ENCODE measurements around the gene ZNF518A. TPM values are rescaled to one million over a fixed set of nuclear protein-coding genes. Genes with fewer than 3 reads are reported as not detected.
A peak's percentile ranks its signal among the peaks of the same experiment; 100 is the strongest.

ZNF518A gene
- total RNA-seq, 1 experiment from 2014 or later, result 36.7 TPM

DNA sequence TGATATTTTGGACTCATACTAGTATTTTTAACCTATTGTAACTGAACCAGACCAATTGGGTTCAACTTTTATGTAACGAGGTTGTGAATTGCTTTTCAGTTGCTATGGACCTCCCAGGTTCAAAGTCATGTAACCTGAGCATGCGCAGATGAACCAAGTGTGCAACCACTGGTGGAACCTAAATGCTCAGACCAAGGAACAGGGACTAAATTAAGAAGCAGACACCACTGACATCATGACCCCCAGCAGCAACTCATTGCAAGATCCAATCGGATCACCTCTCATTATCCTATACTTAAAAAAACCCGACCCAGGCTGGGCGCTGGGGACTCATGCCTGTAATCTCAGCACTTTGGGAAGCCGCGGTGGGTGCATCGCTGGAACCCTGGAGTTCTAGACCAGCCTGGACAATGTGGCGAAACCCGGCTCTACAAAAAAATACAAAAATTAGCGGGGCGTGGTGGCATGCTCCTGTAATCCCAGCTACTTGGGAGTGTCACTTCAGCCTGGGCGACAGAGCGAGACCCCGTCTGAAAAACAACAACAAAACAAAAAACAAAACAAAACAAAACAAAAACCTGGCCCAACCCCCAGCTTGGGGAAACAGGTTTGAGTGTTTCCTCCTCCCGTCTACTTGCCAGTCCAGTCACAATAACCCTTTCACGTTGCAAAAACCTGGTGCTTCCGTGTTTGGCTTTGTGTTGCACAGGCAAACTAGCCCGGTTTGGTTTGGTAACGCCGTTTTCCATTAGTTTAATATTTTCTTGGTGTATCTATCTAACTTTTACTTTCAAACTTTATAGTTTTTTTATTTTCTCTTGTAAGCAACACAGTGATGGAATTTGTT, 11.3 kb upstream of the ZNF518A start (continued):
- TF ChIP-seq, protein P1, sequence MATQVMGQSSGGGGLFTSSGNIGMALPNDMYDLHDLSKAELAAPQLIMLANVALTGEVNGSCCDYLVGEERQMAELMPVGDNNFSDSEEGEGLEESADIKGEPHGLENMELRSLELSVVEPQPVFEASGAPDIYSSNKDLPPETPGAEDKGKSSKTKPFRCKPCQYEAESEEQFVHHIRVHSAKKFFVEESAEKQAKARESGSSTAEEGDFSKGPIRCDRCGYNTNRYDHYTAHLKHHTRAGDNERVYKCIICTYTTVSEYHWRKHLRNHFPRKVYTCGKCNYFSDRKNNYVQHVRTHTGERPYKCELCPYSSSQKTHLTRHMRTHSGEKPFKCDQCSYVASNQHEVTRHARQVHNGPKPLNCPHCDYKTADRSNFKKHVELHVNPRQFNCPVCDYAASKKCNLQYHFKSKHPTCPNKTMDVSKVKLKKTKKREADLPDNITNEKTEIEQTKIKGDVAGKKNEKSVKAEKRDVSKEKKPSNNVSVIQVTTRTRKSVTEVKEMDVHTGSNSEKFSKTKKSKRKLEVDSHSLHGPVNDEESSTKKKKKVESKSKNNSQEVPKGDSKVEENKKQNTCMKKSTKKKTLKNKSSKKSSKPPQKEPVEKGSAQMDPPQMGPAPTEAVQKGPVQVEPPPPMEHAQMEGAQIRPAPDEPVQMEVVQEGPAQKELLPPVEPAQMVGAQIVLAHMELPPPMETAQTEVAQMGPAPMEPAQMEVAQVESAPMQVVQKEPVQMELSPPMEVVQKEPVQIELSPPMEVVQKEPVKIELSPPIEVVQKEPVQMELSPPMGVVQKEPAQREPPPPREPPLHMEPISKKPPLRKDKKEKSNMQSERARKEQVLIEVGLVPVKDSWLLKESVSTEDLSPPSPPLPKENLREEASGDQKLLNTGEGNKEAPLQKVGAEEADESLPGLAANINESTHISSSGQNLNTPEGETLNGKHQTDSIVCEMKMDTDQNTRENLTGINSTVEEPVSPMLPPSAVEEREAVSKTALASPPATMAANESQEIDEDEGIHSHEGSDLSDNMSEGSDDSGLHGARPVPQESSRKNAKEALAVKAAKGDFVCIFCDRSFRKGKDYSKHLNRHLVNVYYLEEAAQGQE (IDR thresholded peaks at IDR 0.05; ENCODE audit: low read depth), result no peak
- peak; percentile 72 for TF ChIP-seq POLR2A (IDR thresholded peaks at IDR 0.05; ENCODE audit: borderline replicate concordance, extremely low read depth, insufficient read depth, insufficient read length)
- peak; percentile 85 for TF ChIP-seq POLR2AphosphoS5 (IDR thresholded peaks at IDR 0.05; ENCODE audit: low read depth, low read length)
- TF ChIP-seq, protein P2, sequence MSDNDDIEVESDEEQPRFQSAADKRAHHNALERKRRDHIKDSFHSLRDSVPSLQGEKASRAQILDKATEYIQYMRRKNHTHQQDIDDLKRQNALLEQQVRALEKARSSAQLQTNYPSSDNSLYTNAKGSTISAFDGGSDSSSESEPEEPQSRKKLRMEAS (IDR thresholded peaks at IDR 0.05), result peak; percentile 57

DNA sequence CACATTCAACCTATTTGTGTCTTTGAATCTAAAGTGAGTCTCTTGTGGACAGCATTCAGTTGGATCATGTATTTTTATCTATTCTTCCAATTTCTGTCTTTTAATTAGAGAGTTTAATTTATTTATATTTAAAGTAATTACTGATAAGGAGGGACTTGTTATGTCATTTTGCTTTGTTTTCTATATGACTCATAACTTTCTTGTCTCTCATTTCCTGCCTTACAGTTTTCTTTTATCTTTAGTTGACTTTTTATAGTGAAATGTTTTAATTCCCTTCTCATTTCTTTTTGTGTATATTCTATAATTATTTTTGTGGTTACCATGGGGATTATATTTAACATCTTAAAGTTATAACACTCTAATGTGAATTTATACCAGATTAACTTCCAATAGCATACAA, 7.3 kb upstream of the ZNF518A start:
- no peak for TF ChIP-seq ZNF274 (IDR thresholded peaks at IDR 0.05; ENCODE audit: low read depth, low read length)
- TF ChIP-seq JUND (IDR thresholded peaks at IDR 0.05), result no peak; the same call in 1 of the 2 replicates
- TF ChIP-seq, protein P3, sequence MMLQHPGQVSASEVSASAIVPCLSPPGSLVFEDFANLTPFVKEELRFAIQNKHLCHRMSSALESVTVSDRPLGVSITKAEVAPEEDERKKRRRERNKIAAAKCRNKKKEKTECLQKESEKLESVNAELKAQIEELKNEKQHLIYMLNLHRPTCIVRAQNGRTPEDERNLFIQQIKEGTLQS (IDR thresholded peaks at IDR 0.05), result no peak
- no peak for TF ChIP-seq ELF1 (IDR thresholded peaks at IDR 0.05; ENCODE audit: borderline replicate concordance, low read depth)
- peak; percentile 59; the same call in 1 of the 2 replicates for TF ChIP-seq FOSL1 (IDR thresholded peaks at IDR 0.05; ENCODE audit: low read depth)
- no TSS peak for BruUV-seq (replicated peaks)
- DNase-seq (ENCODE audit: low read depth, low spot score), result no peak
- ChIA-PET CTCF (interaction anchor here (0.9 kb wide), 1 partner anchor 251 kb away, joined by 3 read pairs; no protein-coding TSS in a partner anchor), RAD21 (ENCODE audit: low non-redundant PET in 1 of 2, low total read pairs in 2 of 2, uncharacterized antibody in 2 of 2, unreplicated experiment in 2 of 2) (no interaction called here), POLR2A (no interaction called here)
- Histone ChIP-seq H3K9me2 (ENCODE audit: insufficient read depth) (no peaks in the 10 kb centered on the region), H2AFZ (ENCODE audit: low read depth, low read length, poor library complexity, severe bottlenecking) (peak overlapping the region; percentile 84), H3K4me1 (ENCODE audit: control insufficient read depth in 1 of 2, insufficient read depth in 2 of 2, low read length in 2 of 2) (peaks cover 38 to 57% of the 10 kb centered on the region in 2 experiments), H3K36me3 (ENCODE audit: control insufficient read depth in 1 of 2, insufficient read depth in 2 of 2, low read length in 2 of 2) (no peaks in the 10 kb centered on the region), H3K4me3 (replicated peaks in 1 of 2; ENCODE audit: low read depth in 1 of 2, low read length in 2 of 2) (peak overlapping the region in 1 of 2 experiments; percentile 13; a peak in 1 of 4 replicates), H3K9ac (ENCODE audit: low read length) (peak overlapping the region; percentile 22; the same call in 1 of the 2 replicates), H3K27ac (ENCODE audit: low read depth, low read length) (peak overlapping the region; percentile 77; the same call in 1 of the 2 replicates), H4K20me1 (ENCODE audit: insufficient read depth) (no peaks in the 10 kb centered on the region), H3K9me3 (ENCODE audit: control insufficient read depth in 1 of 2, insufficient read depth in 1 of 2, low read depth in 1 of 2, low read length in 2 of 2) (no peaks in the 10 kb centered on the region), H3K27me3 (ENCODE audit: insufficient read depth, low read length) (no peaks in the 10 kb centered on the region), H3K4me2 (ENCODE audit: low read length) (peak overlapping the region; percentile 83), H3K79me2 (ENCODE audit: insufficient read depth, low read length) (no peaks in the 10 kb centered on the region)
- ATAC-seq, result no peak
- intact Hi-C loops (cut with micrococcal nuclease), result loop anchor here (5.0 to 10.0 kb wide), 2 partner anchors 81 to 218 kb away; partner anchors contain the start of genes CC2D2B and CCNJ

All from HCT116 (cell line).